Thoracic aorta (tissue), 2 donors: Measurements from ENCODE around the gene PSEN1. TPM values are rescaled to one million over a fixed set of nuclear protein-coding genes. Genes with fewer than 3 reads are reported as not detected.

ENCODE experiments used
- ATAC-seq: fragments of 150-250 bp; one replicate; pipeline ENCODE4 v1.8.0; 2017; ENCODE audit warnings: low read depth; ENCODE audit not compliant: insufficient number of reproducible peaks, low FRiP score
- DNase-seq: peaks from one replicate; pipeline ENCODE4 v3.0.0-alpha.2; 2020; ENCODE audit warnings: low spot score
- H3K27ac ChIP-seq, 2 donors: fragments of 200-600 bp; sonication (generic); 1 replicate in 1 of 2; 2 replicates in 1 of 2; pipeline ENCODE4 v1.5.1; 2016; ENCODE audit warnings: mild to moderate bottlenecking in 2 of 2, moderate library complexity in 2 of 2
- H3K27me3 ChIP-seq: fragments of 200-600 bp; sonication (generic); replicated peaks from 2 replicates; pipeline ENCODE4 v1.6.0; 2016; ENCODE audit warnings: mild to moderate bottlenecking; ENCODE audit not compliant: insufficient read depth
- H3K36me3 ChIP-seq: fragments of 200-600 bp; sonication (generic); one replicate; pipeline ENCODE4 v1.5.1; 2016
- H3K4me1 ChIP-seq, 2 donors: fragments of 200-600 bp; sonication (generic); 1 replicate in 1 of 2; 2 replicates in 1 of 2; pipeline versions ENCODE4 v1.5.1 to v1.6.0; 2016; ENCODE audit warnings: low read depth in 2 of 2, mild to moderate bottlenecking in 1 of 2; ENCODE audit not compliant: control insufficient read depth in 1 of 2
- H3K4me3 ChIP-seq: fragments of 200-600 bp; sonication (generic); 2 replicates; pipeline ENCODE4 v1.5.1; 2016; ENCODE audit warnings: mild to moderate bottlenecking
- H3K9me3 ChIP-seq: fragments of 200-600 bp; sonication (generic); 2 replicates; pipeline ENCODE4 v1.5.1; 2016
- total RNA-seq, 2 donors: library from RNA; depleted of rRNA; stranded (reverse); fragments of >200 nt; gene quantifications; one replicate each; pipeline versions ENCODE4 v1.1.0 to v1.2.3, GENCODE V29; 2016
- TF ChIP-seq, protein P1 (sequence below): fragments of 200-600 bp; sonication (generic); IDR thresholded peaks from one replicate; pipeline ENCODE4 v1.5.1; 2019; ENCODE audit warnings: antibody characterized with exemption

PSEN1 gene
- total RNA-seq, 2 donors from 2014 or later = 35.3 to 47.5 TPM

DNA sequence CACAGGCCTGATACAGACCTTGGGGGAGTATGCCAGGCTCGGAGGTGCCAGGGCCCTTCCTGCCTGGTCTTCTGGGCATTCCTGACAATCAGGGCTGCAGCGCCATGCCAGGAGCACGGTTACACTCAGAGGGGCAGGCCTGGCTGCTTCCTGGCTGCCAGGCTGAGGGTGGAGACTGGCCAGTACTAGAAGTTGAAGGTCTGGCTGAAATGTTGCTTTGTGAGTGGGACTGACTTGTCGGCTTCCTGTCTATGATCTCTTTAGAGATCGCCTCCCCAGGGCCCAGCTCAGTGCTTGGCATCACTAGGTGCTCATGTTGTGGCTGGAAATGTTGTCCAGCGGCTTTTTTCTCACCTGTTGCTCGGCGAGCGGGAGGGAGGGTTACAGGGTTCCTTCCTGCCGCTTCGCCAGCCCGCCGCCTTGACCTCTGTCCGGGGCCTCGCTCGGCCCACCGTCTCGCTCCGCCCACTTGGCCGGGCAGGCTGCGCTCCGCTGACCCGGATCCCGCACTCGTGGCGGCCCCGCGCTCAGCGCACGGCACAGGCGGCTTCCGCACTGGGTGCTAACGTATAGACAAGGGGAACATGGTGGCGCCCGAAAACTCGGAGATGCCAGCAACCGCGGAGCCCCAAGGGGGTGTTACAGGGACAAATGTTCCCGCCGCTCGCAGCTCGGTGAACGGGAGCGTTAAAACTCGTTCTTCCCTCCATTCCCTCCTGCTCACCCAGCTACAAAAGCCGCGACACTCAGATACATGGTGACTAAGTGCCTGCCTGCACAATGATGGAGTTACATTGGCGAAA is 133.6 kb downstream of the PSEN1 start:
- peak overlapping the region; percentile 33 to 65 for H3K27ac ChIP-seq
- DNase-seq (no peak), ATAC-seq (no peak)
- H3K4me3 ChIP-seq = peak overlapping the region; percentile 72
- H3K27me3 ChIP-seq = no peaks in the 10 kb centered on the region
- peaks cover 9% of the 10 kb centered on the region for H3K36me3 ChIP-seq
- TF ChIP-seq, protein P1, sequence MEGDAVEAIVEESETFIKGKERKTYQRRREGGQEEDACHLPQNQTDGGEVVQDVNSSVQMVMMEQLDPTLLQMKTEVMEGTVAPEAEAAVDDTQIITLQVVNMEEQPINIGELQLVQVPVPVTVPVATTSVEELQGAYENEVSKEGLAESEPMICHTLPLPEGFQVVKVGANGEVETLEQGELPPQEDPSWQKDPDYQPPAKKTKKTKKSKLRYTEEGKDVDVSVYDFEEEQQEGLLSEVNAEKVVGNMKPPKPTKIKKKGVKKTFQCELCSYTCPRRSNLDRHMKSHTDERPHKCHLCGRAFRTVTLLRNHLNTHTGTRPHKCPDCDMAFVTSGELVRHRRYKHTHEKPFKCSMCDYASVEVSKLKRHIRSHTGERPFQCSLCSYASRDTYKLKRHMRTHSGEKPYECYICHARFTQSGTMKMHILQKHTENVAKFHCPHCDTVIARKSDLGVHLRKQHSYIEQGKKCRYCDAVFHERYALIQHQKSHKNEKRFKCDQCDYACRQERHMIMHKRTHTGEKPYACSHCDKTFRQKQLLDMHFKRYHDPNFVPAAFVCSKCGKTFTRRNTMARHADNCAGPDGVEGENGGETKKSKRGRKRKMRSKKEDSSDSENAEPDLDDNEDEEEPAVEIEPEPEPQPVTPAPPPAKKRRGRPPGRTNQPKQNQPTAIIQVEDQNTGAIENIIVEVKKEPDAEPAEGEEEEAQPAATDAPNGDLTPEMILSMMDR = no peak
- H3K9me3 ChIP-seq = no peaks in the 10 kb centered on the region
- H3K4me1 ChIP-seq = peaks cover 3 to 16% of the 10 kb centered on the region in 2 donors

DNA sequence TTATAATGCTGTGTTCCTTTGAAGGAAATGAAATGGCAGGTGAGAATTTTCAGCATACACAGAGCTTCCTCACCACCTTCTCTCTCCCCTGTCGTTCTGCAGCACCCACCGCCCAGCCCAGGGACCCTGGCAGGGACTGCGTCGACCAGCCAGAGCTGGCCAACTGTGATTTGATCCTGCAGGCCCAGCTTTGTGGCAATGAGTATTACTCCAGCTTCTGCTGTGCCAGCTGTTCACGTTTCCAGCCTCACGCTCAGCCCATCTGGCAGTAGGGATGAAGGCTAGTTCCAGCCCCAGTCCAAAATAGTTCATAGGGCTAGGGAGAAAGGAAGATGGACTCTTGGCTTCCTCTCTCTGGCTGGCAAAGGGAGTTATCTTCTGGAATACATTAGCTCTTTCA is 136.1 kb downstream of the PSEN1 start:
- Histone ChIP-seq H3K4me1 (peaks cover 3 to 16% of the 10 kb centered on the region in 2 donors), H3K36me3 (peaks cover 19% of the 10 kb centered on the region), H3K27ac (no peak overlapping the region), H3K27me3 (no peaks in the 10 kb centered on the region), H3K9me3 (no peaks in the 10 kb centered on the region), H3K4me3 (no peak overlapping the region)
- TF ChIP-seq, protein P1 = no peak
- no peak for ATAC-seq
- no peak for DNase-seq

Other genes with a start within 250 kb of the PSEN1 start
- gene DPF3, start 242.4 kb upstream of the PSEN1 start, total RNA-seq = 1 to 10 TPM; 2.2 to 8.9 TPM
- 10 to 100 TPM; 13.1 to 65.5 TPM for gene DCAF4, start 210.0 kb upstream of the PSEN1 start, total RNA-seq
- gene ZFYVE1, start 109.4 kb upstream of the PSEN1 start, total RNA-seq = 10 to 100 TPM; 21.5 to 31.6 TPM
- 100 to 1,000 TPM in 1 of 2 donors, 10 to 100 TPM in 1; 49.3 to 126 TPM for gene RBM25, start 78.0 kb upstream of the PSEN1 start, total RNA-seq
- 10 to 100 TPM; 10.0 to 10.2 TPM for gene PAPLN, start 101.0 kb downstream of the PSEN1 start, total RNA-seq